A549 (cell line): ENCODE data around the gene KCNA5. TPM values are rescaled to one million over a fixed set of nuclear protein-coding genes. Genes with fewer than 3 reads are reported as not detected.

Experiments used
- ATAC-seq, 2 experiments: fragments of 200-7000 bp in 1 of 2; fragments of >200 bp in 1 of 2; cut with Nextera tagmentation in 1 of 2; cut with Tn5 transposase in 1 of 2; 3 replicates each; pipeline versions ENCODE4 v1.8.0 to v1.9.1; 2018 to 2020; ENCODE audit warnings: mild to moderate bottlenecking in 1 of 2, moderate library complexity in 1 of 2
- CTCF ChIA-PET: fragments of 300-600 bp; sonication (Branson Sonifier 250); formaldehyde crosslinking; extraction: SDS; loops from one replicate; lab custom pipeline; 2021; ENCODE audit warnings: antibody characterized with exemption, inconsistent platforms; lab: Yijun Ruan, JAX
- POLR2A ChIA-PET: fragments of 350-600 bp; formaldehyde crosslinking; extraction: SDS; loops from one replicate; lab custom pipeline; 2021; ENCODE audit warnings: antibody characterized with exemption, inconsistent platforms; lab: Yijun Ruan, JAX
- DNase-seq, 2 experiments: peaks; one replicate each; pipeline versions ENCODE4 v3.0.0 to v3.0.0-alpha.2; 2011 to 2016; ENCODE audit warnings: low read depth in 1 of 2, low spot score in 1 of 2
- FAIRE-seq: peaks from 2 replicates; lab custom pipeline; 2011; peaks lifted over from hg19 to GRCh38; lab: Jason Lieb, UNC
- H3K27ac ChIP-seq, 2 experiments: fragments of >200 bp; sonication (Bioruptor Twin); formaldehyde crosslinking; 3 replicates each; pipeline ENCODE4 v1.5.1; 2016 to 2017
- H3K4me1 ChIP-seq: fragments of >200 bp; sonication (Bioruptor Twin); formaldehyde crosslinking; 3 replicates; pipeline ENCODE4 v1.6.1; 2016
- H3K4me2 ChIP-seq: fragments of >200 bp; sonication (Bioruptor Twin); formaldehyde crosslinking; 3 replicates; pipeline ENCODE4 v1.6.1; 2016
- H3K4me3 ChIP-seq: fragments of >200 bp; sonication (Bioruptor Twin); formaldehyde crosslinking; 3 replicates; pipeline ENCODE4 v1.5.1; 2016
- H3K9me3 ChIP-seq: fragments of >200 bp; sonication (Bioruptor Twin); formaldehyde crosslinking; 3 replicates; pipeline ENCODE4 v1.6.1; 2016
- CHD4 ChIP-seq: fragments of 200-600 bp; sonication (generic); IDR thresholded peaks from 2 replicates; pipeline ENCODE4 v1.6.1; 2016; ENCODE audit warnings: antibody characterized with exemption, mild to moderate bottlenecking, borderline replicate concordance
- EHF ChIP-seq: fragments of 250-450 bp; sonication (Bioruptor Pico); IDR thresholded peaks from 2 replicates; pipeline ENCODE4 v1.5.0; 2020; ENCODE audit warnings: mild to moderate bottlenecking
- ESRRA ChIP-seq: fragments of 150-350 bp; IDR thresholded peaks from 2 replicates; pipeline ENCODE4 v1.6.1; 2014; ENCODE audit warnings: mild to moderate bottlenecking, low read length, borderline replicate concordance
- FOSB ChIP-seq: fragments of 250-450 bp; sonication (Bioruptor Pico); IDR thresholded peaks from 2 replicates; pipeline ENCODE4 v1.5.0; 2020; ENCODE audit warnings: mild to moderate bottlenecking, moderate library complexity
- FOXS1 ChIP-seq: fragments of 250-450 bp; sonication (Bioruptor Pico); IDR thresholded peaks from 2 replicates; pipeline ENCODE4 v1.5.0; 2020; ENCODE audit warnings: mild to moderate bottlenecking, moderate library complexity
- GATA3 ChIP-seq: IDR thresholded peaks from 2 replicates; pipeline ENCODE4 v1.6.1; 2012; ENCODE audit warnings: borderline replicate concordance
- HOXA7 ChIP-seq: fragments of 250-450 bp; sonication (Bioruptor Pico); IDR thresholded peaks from 2 replicates; pipeline ENCODE4 v1.5.0; 2020; ENCODE audit warnings: mild to moderate bottlenecking, moderate library complexity
- HOXB5 ChIP-seq: fragments of 250-450 bp; sonication (Bioruptor Pico); IDR thresholded peaks from 2 replicates; pipeline ENCODE4 v1.5.0; 2020; ENCODE audit warnings: mild to moderate bottlenecking, moderate library complexity
- JUN ChIP-seq, 2 experiments: fragments of >200 bp; sonication (Bioruptor Twin); formaldehyde crosslinking; IDR thresholded peaks; 2 replicates in 1 of 2; 3 replicates in 1 of 2; pipeline ENCODE4 v1.6.1; 2016 to 2017
- JUNB ChIP-seq: fragments of >200 bp; sonication (Bioruptor Twin); formaldehyde crosslinking; IDR thresholded peaks from 2 replicates; pipeline ENCODE4 v1.6.1; 2016
- KDM1A ChIP-seq: fragments of 200-600 bp; sonication (generic); IDR thresholded peaks from 2 replicates; pipeline ENCODE4 v1.6.1; 2016; ENCODE audit warnings: low read depth, mild to moderate bottlenecking
- KDM5A ChIP-seq: fragments of 200-600 bp; sonication (generic); IDR thresholded peaks from 2 replicates; pipeline ENCODE4 v1.6.1; 2016; ENCODE audit warnings: antibody characterized with exemption, mild to moderate bottlenecking
- MYC ChIP-seq: IDR thresholded peaks from 2 replicates; pipeline ENCODE4 v1.6.1; 2012; ENCODE audit warnings: mild to moderate bottlenecking, inconsistent platforms, low read length, improper control_type of control experiment, borderline replicate concordance
- NFE2L2 ChIP-seq: fragments of 150-350 bp; conservative IDR thresholded peaks from 2 replicates; pipeline ENCODE4 v1.6.1; 2014; ENCODE audit warnings: low read length
- NPAS2 ChIP-seq: fragments of 250-450 bp; sonication (Bioruptor Pico); IDR thresholded peaks from 2 replicates; pipeline ENCODE4 v1.8.0; 2022; ENCODE audit warnings: mild to moderate bottlenecking, moderate library complexity, borderline replicate concordance
- RAD21 ChIP-seq, 2 experiments: fragments of >200 bp in 1 of 2; sonication (Bioruptor Twin) in 1 of 2; formaldehyde crosslinking in 1 of 2; IDR thresholded peaks in 1 of 2; conservative IDR thresholded peaks in 1 of 2; 2 replicates in 1 of 2; 3 replicates in 1 of 2; pipeline ENCODE4 v1.6.1; 2012 to 2018; ENCODE audit warnings: inconsistent platforms in 1 of 2
- RCOR1 ChIP-seq: fragments of 150-350 bp; IDR thresholded peaks from 2 replicates; pipeline ENCODE4 v1.6.1; 2014; ENCODE audit warnings: antibody characterized with exemption, low read length, low read depth
- SMC3 ChIP-seq: fragments of >200 bp; sonication (Bioruptor Twin); formaldehyde crosslinking; IDR thresholded peaks from 3 replicates; pipeline ENCODE4 v1.6.1; 2018; ENCODE audit warnings: inconsistent platforms
- TFCP2L1 ChIP-seq: fragments of 250-450 bp; sonication (Bioruptor Pico); IDR thresholded peaks from 2 replicates; pipeline ENCODE4 v1.5.0; 2021; ENCODE audit warnings: mild to moderate bottlenecking
- TP53 ChIP-seq: fragments of 250-450 bp; sonication (Bioruptor Pico); IDR thresholded peaks from 2 replicates; pipeline ENCODE4 v1.5.0; 2021; ENCODE audit warnings: mild to moderate bottlenecking, moderate library complexity
- ZFP36 ChIP-seq: fragments of 450-650 bp; IDR thresholded peaks from 2 replicates; pipeline ENCODE4 v1.6.1; 2014; ENCODE audit warnings: borderline replicate concordance; ENCODE audit not compliant: partially characterized antibody
- ZNF302 ChIP-seq: fragments of 250-450 bp; sonication (Bioruptor Pico); IDR thresholded peaks from 2 replicates; pipeline ENCODE4 v1.9.0; 2021; ENCODE audit warnings: inconsistent platforms, mild to moderate bottlenecking, moderate library complexity
- ZSCAN20 ChIP-seq: fragments of 250-450 bp; sonication (Bioruptor Pico); IDR thresholded peaks from 2 replicates; pipeline ENCODE4 v1.8.0; 2022; ENCODE audit warnings: mild to moderate bottlenecking, moderate library complexity
- WGBS: methylation state at CpG from one replicate; pipeline ENCODE4 v1.1.6; 2017; ENCODE audit errors: missing lambda C conversion rate; 5-methylcytosine and 5-hydroxymethylcytosine counted together
- polyA plus RNA-seq, 4 experiments: library from polyadenylated mRNA; depleted of rRNA in 3 of 4; stranded (reverse); fragments of >200 nt; fragmentation: RNase III in 1 of 4; extraction: RNeasy Plus Mini Kit Qiagen cat#74134 plus additional on column Dnase treatment in 1 of 4; gene quantifications; 2 replicates in 3 of 4; 3 replicates in 1 of 4; pipeline ENCODE4 v1.2.3, GENCODE V29; 2011 to 2017
- TF ChIP-seq, protein P1 (sequence below): fragments of >200 bp; sonication (Bioruptor Twin); formaldehyde crosslinking; IDR thresholded peaks from 2 replicates; pipeline ENCODE4 v1.6.1; 2016
- TF ChIP-seq, protein P2 (sequence below): fragments of 250-450 bp; sonication (Bioruptor Pico); IDR thresholded peaks from 2 replicates; pipeline ENCODE4 v1.5.0; 2020; ENCODE audit warnings: low read depth, mild to moderate bottlenecking, moderate library complexity
- TF ChIP-seq, protein P3 (sequence below): IDR thresholded peaks from 2 replicates; pipeline ENCODE4 v1.6.1; 2012; ENCODE audit warnings: low read depth, borderline replicate concordance
- TF ChIP-seq, protein P4 (sequence below): fragments of 450-650 bp; IDR thresholded peaks from 2 replicates; pipeline ENCODE4 v1.6.1; 2014; ENCODE audit warnings: antibody characterized with exemption

The KCNA5 gene
- polyA plus RNA-seq, 2 of the 4 experiments (the other 2 are of a cell fraction), result not detected

GRCh38 chr12:5064913-5065490 is 21.3 kb downstream of the KCNA5 start:
- Histone ChIP-seq H3K4me1 (no peaks in the 10 kb centered on the region), H3K9me3 (no peaks in the 10 kb centered on the region), H3K27ac (no peak overlapping the region), H3K4me3 (no peak overlapping the region), H3K4me2 (no peak overlapping the region)
- ChIA-PET CTCF (interaction anchor here (0.7 to 1.7 kb wide), 2 partner anchors 19 to 33 kb away, joined by 3 read pairs; no protein-coding TSS in a partner anchor), POLR2A (no interaction called here)
- ATAC-seq (no peak), FAIRE-seq (no peak), DNase-seq (no peak)
- 5% methylated on average over 3 of the region's 3 CpGs for WGBS
- TF ChIP-seq JUN (IDR thresholded peaks at IDR 0.05) (no peak), ZFP36 (no peak), NFE2L2 (no peak), NPAS2 (CRISPR knock-in tag) (no peak), EHF (CRISPR knock-in tag) (no peak), GATA3 (no peak), CHD4 (no peak), RAD21 (conservative IDR thresholded peaks at IDR 0.05 in 1 of 2, IDR thresholded peaks at IDR 0.05 in 1 of 2) (no peak), HOXA7 (CRISPR knock-in tag) (no peak), RCOR1 (no peak), KDM5A (no peak), ESRRA (no peak), TFCP2L1 (CRISPR knock-in tag) (no peak), MYC (no peak), KDM1A (no peak)

GRCh38 chr12:5066251-5066650 is 22.6 kb downstream of the KCNA5 start:
- CTCF ChIA-PET, result interaction anchor here (1.0 to 1.3 kb wide), 2 partner anchors 9 to 16 kb away, joined by 3 to 4 read pairs; no protein-coding TSS in a partner anchor
- H3K9me3 ChIP-seq, result no peaks in the 10 kb centered on the region
- H3K4me1 ChIP-seq, result no peaks in the 10 kb centered on the region
- no peak overlapping the region for H3K4me2 ChIP-seq
- ATAC-seq (no peak), FAIRE-seq (no peak), DNase-seq (no peak)
- WGBS, result 13% methylated on average over 4 of the region's 4 CpGs
- no peak overlapping the region for H3K4me3 ChIP-seq
- H3K27ac ChIP-seq, result no peak overlapping the region
- TF ChIP-seq FOSB (CRISPR knock-in tag) (no peak), TP53 (CRISPR knock-in tag) (no peak), JUNB (no peak), ZSCAN20 (no peak), NPAS2 (CRISPR knock-in tag) (no peak), KDM1A (no peak), SMC3 (no peak), GATA3 (no peak), HOXB5 (CRISPR knock-in tag) (no peak), FOXS1 (CRISPR knock-in tag) (no peak), ZNF302 (CRISPR knock-in tag) (no peak)
- TF ChIP-seq, protein P1, sequence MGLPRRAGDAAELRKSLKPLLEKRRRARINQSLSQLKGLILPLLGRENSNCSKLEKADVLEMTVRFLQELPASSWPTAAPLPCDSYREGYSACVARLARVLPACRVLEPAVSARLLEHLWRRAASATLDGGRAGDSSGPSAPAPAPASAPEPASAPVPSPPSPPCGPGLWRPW, result no peak
- TF ChIP-seq, protein P2, sequence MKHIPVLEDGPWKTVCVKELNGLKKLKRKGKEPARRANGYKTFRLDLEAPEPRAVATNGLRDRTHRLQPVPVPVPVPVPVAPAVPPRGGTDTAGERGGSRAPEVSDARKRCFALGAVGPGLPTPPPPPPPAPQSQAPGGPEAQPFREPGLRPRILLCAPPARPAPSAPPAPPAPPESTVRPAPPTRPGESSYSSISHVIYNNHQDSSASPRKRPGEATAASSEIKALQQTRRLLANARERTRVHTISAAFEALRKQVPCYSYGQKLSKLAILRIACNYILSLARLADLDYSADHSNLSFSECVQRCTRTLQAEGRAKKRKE (CRISPR knock-in tag), result no peak
- TF ChIP-seq, protein P3, sequence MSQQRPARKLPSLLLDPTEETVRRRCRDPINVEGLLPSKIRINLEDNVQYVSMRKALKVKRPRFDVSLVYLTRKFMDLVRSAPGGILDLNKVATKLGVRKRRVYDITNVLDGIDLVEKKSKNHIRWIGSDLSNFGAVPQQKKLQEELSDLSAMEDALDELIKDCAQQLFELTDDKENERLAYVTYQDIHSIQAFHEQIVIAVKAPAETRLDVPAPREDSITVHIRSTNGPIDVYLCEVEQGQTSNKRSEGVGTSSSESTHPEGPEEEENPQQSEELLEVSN, result no peak
- TF ChIP-seq, protein P4, sequence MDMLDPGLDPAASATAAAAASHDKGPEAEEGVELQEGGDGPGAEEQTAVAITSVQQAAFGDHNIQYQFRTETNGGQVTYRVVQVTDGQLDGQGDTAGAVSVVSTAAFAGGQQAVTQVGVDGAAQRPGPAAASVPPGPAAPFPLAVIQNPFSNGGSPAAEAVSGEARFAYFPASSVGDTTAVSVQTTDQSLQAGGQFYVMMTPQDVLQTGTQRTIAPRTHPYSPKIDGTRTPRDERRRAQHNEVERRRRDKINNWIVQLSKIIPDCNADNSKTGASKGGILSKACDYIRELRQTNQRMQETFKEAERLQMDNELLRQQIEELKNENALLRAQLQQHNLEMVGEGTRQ, result no peak
- POLR2A ChIA-PET, result no interaction called here
